ENCODE results near the gene SIAE.
A peak's percentile ranks its signal among the peaks of the same experiment; 100 is the strongest.

The SIAE gene

GRCh38 chr11:124602193-124602592 lies 71.3 kb downstream of the SIAE start:
- DNase-seq (ENCODE audit: low read depth), result peak; percentile 72

GRCh38 chr11:124600621-124601320 lies 72.8 kb downstream of the SIAE start:
- DNase-seq (ENCODE audit: low read depth), result no peak
- H3K4me3 ChIP-seq (ENCODE audit: control insufficient read depth, low read depth, low read length), result no peak overlapping the region
- TF ChIP-seq CTCF (conservative IDR thresholded peaks at IDR 0.05; ENCODE audit: control insufficient read depth, insufficient read depth, low read depth, low read length), result no peak

More at GRCh38 chr11:124602193-124602592, 71.3 kb downstream of the SIAE start:
- TF ChIP-seq CTCF (conservative IDR thresholded peaks at IDR 0.05; ENCODE audit: control insufficient read depth, insufficient read depth, low read depth, low read length), result no peak
- H3K4me3 ChIP-seq (ENCODE audit: control insufficient read depth, low read depth, low read length), result no peak overlapping the region

GRCh38 chr11:124597626-124598025 lies 75.9 kb downstream of the SIAE start:
- no peak for TF ChIP-seq CTCF (conservative IDR thresholded peaks at IDR 0.05; ENCODE audit: control insufficient read depth, insufficient read depth, low read depth, low read length)
- H3K4me3 ChIP-seq (ENCODE audit: control insufficient read depth, low read depth, low read length), result no peak overlapping the region
- DNase-seq (ENCODE audit: low read depth), result no peak

GRCh38 chr11:124595302-124595701 lies 78.2 kb downstream of the SIAE start:
- no peak overlapping the region for H3K4me3 ChIP-seq (ENCODE audit: control insufficient read depth, low read depth, low read length)
- no peak for DNase-seq (ENCODE audit: low read depth)
- no peak for TF ChIP-seq CTCF (conservative IDR thresholded peaks at IDR 0.05; ENCODE audit: control insufficient read depth, insufficient read depth, low read depth, low read length)

GRCh38 chr11:124592627-124593026 lies 80.9 kb downstream of the SIAE start:
- no peak for DNase-seq (ENCODE audit: low read depth)
- no peak for TF ChIP-seq CTCF (conservative IDR thresholded peaks at IDR 0.05; ENCODE audit: control insufficient read depth, insufficient read depth, low read depth, low read length)
- H3K4me3 ChIP-seq (ENCODE audit: control insufficient read depth, low read depth, low read length), result no peak overlapping the region

- no peak for TF ChIP-seq CTCF (conservative IDR thresholded peaks at IDR 0.05; ENCODE audit: control insufficient read depth, insufficient read depth, low read depth, low read length)
- DNase-seq (ENCODE audit: low read depth), result no peak
- H3K4me3 ChIP-seq (ENCODE audit: control insufficient read depth, low read depth, low read length), result no peak overlapping the region
These were observed 82.1 kb downstream of the SIAE start for GRCh38 chr11:124591430-124591829.

Data from fibroblast of mammary gland (primary cell).